ENCODE measurements around the gene COMTD1. TPM values are rescaled to one million over a fixed set of nuclear protein-coding genes. Genes with fewer than 3 reads are reported as not detected.

Gene COMTD1
- total and polyA plus RNA-seq, 10 of the 15 experiments (the other 5 are each of a cell fraction or from before 2014, with no cell fraction given), result 0.39 to 64.3 (median 26.0) TPM

GRCh38 chr10:75265856-75266255, 30.1 kb upstream of the COMTD1 start (continued):
- TF ChIP-seq IRF4 (IDR thresholded peaks at IDR 0.05; ENCODE audit: low read depth, low read length), result no peak

- H3K4me3 ChIP-seq, result no peak overlapping the region
- FAIRE-seq (no peak), ATAC-seq (no peak), DNase-seq (ENCODE audit: low read depth, low spot score) (no peak)
- H3K4me2 ChIP-seq (ENCODE audit: control insufficient read depth, insufficient read depth), result no peak overlapping the region
- H3K27me3 ChIP-seq (replicated peaks in 1 of 2; ENCODE audit: control insufficient read depth in 2 of 2, insufficient read depth in 2 of 2, low read length in 1 of 2), result no peaks in the 10 kb centered on the region
- no peak overlapping the region for H3K9ac ChIP-seq (ENCODE audit: control insufficient read depth, insufficient read depth, low read length)
- no peak for TF ChIP-seq CHD2 (IDR thresholded peaks at IDR 0.05; ENCODE audit: borderline replicate concordance, low read depth, low read length)
- TF ChIP-seq POLR2AphosphoS5 (IDR thresholded peaks at IDR 0.05; ENCODE audit: low read length), result no peak
- TF ChIP-seq BCL11A (IDR thresholded peaks at IDR 0.05; ENCODE audit: low read depth, low read length), result no peak
- no peak for TF ChIP-seq CHD4 (IDR thresholded peaks at IDR 0.05)
- TF ChIP-seq E2F8 (IDR thresholded peaks at IDR 0.05; ENCODE audit: low read depth, partially characterized antibody), result no peak
- no peak for TF ChIP-seq BHLHE40 (IDR thresholded peaks at IDR 0.05; ENCODE audit: borderline replicate concordance in 1 of 2, low read depth in 2 of 2, low read length in 1 of 2)
- no peak for TF ChIP-seq SUPT20H (IDR thresholded peaks at IDR 0.05; ENCODE audit: borderline replicate concordance, control insufficient read depth, low read depth, low read length)
- no peak for TF ChIP-seq IRF5 (IDR thresholded peaks at IDR 0.05; ENCODE audit: borderline replicate concordance)
- TF ChIP-seq CTCF (IDR thresholded peaks at IDR 0.05 in 2 of 3, conservative IDR thresholded peaks at IDR 0.05 in 1 of 3; ENCODE audit: control insufficient read depth in 2 of 3, extremely low read depth in 1 of 3, insufficient read depth in 1 of 3, low read depth in 3 of 3, low read length in 3 of 3), result no peak
- RAD21 ChIA-PET (ENCODE audit: unreplicated experiment), result no interaction called here
- no peaks in the 10 kb centered on the region for H3K9me3 ChIP-seq (replicated peaks; ENCODE audit: control insufficient read depth, insufficient read depth, low read length)
- 100% methylated on average over 1 of the region's 1 CpG for WGBS (ENCODE audit: insufficient coverage, insufficient replicate concordance, low lambda C conversion rate, missing lambda C conversion rate)
- H4K20me1 ChIP-seq (ENCODE audit: control insufficient read depth, insufficient read depth), result no peaks in the 10 kb centered on the region
- H2AFZ ChIP-seq (ENCODE audit: control insufficient read depth, low read depth, low read length), result no peak overlapping the region
- in situ Hi-C loops (cut with MboI) (no loop called here), intact Hi-C loops (cut with micrococcal nuclease; ENCODE audit: unreplicated experiment) (no loop called here)
- no TSS peak for BruUV-seq (replicated peaks)
- SMC1A ChIA-PET (ENCODE audit: uncharacterized antibody, unreplicated experiment), result interaction anchor here (0.6 kb wide), 1 partner anchor 1036 kb away, joined by 3 read pairs; no protein-coding TSS in a partner anchor
- no peaks in the 10 kb centered on the region for H3K4me1 ChIP-seq (ENCODE audit: control insufficient read depth, insufficient read depth, low read length)
- no peak overlapping the region for H3K27ac ChIP-seq (ENCODE audit: control insufficient read depth, insufficient read depth)
- no peaks in the 10 kb centered on the region for H3K36me3 ChIP-seq (ENCODE audit: control insufficient read depth in 2 of 2, insufficient read depth in 2 of 2, low read length in 1 of 2)
- H3K79me2 ChIP-seq (ENCODE audit: control insufficient read depth, insufficient read depth, low read length), result no peaks in the 10 kb centered on the region
- POLR2A ChIA-PET, result no interaction called here
- CTCF ChIA-PET, result interaction anchor here (0.6 kb wide), 1 partner anchor 1658 kb away, joined by 3 read pairs; no protein-coding TSS in a partner anchor
Measured at GRCh38 chr10:75263806-75264205, 28.0 kb upstream of the COMTD1 start.

All from GM12878 (cell line).